ENCODE data around the gene APMAP.

DNA sequence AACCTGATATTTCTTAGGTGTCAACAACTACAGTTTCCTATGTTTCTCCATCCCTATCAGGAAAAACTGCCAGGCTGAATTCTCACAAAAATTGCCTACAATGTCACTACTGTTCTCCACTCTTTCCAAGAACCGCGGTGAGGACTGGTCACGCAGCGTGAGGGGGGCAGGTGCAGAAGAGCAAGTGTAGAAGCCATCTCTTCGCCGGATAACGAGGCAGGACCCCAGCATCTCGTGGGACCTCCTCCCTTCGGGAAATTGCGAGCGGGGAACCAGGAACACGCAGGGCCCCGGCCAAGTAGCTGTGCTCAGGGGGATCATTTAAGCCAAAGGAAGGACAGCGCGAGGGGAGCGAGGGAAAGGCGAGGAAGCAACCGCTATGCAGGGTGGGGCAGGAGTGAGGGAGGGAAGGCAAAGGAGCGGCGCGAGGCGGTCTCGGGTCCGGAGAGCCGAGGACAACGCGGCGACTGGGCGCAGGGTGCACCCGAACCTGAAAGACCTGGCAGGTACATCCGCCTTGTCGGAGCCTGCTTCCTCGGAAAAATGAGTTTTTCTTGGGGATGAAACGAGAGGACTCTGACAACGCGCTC lies 559 bp downstream of the APMAP start:
- TF ChIP-seq CTCF (IDR thresholded peaks at IDR 0.05), result no peak
- no peak for TF ChIP-seq POLR2AphosphoS5 (IDR thresholded peaks at IDR 0.05)
- TF ChIP-seq POLR2A (IDR thresholded peaks at IDR 0.05), result no peak

All from prostate gland (tissue), 2 donors.